Pancreas (tissue), 10 donors: Measurements from ENCODE around the gene EDEM2. TPM values are rescaled to one million over a fixed set of nuclear protein-coding genes. Genes with fewer than 3 reads are reported as not detected.

Source experiments
- ATAC-seq, 4 donors: fragments of 200-7000 bp; cut with Tn5 transposase; one replicate each; pipeline versions ENCODE4 v1.8.0 to v1.9.1; 2020; ENCODE audit warnings: mild to moderate bottlenecking in 4 of 4, moderate library complexity in 4 of 4
- DNase-seq, 6 donors: peaks; one replicate each; pipeline ENCODE4 v3.0.0-alpha.2; 2020
- FAIRE-seq: peaks from 2 replicates; lab custom pipeline; 2012; peaks lifted over from hg19 to GRCh38; lab: Jason Lieb, UNC
- H3K27ac ChIP-seq, 4 donors: fragments of 200-600 bp; sonication (generic); 1 replicate in 3 of 4; 2 replicates in 1 of 4; pipeline versions ENCODE4 v1.5.0 to v1.8.0; 2020
- H3K27me3 ChIP-seq, 4 donors: fragments of 200-600 bp; one replicate each; pipeline ENCODE4 v1.8.0; 2021
- H3K36me3 ChIP-seq, 3 donors: fragments of 200-600 bp; sonication (generic) in 1 of 3; one replicate each; pipeline versions ENCODE4 v1.5.0 to v1.8.0; 2020 to 2021
- H3K4me1 ChIP-seq, 3 donors: fragments of 200-600 bp; one replicate each; pipeline ENCODE4 v1.8.0; 2021
- H3K4me3 ChIP-seq, 4 donors: fragments of 200-600 bp; sonication (generic) in 2 of 4; one replicate each; pipeline versions ENCODE4 v1.5.0 to v1.8.0; 2020 to 2021
- H3K9me3 ChIP-seq, 4 donors: fragments of 200-600 bp; one replicate each; pipeline ENCODE4 v1.8.0; 2021
- WGBS, 2 donors: extraction: QIAGEN DNeasy Blood & Tissue Kit; methylation state at CpG; one replicate each; pipeline ENCODE4 v1.1.7; 2013; 5-methylcytosine and 5-hydroxymethylcytosine counted together
- intact Hi-C, 3 donors: fragments of 100-400 bp; cut with DNase I; formaldehyde crosslinking; loops; one replicate each; pipeline versions ENCODE4 v1.11.1 to v1.14.2; 2022
- polyA plus RNA-seq, 2 donors: library from polyadenylated mRNA; stranded (reverse); fragments of 200-250 nt; gene quantifications; one replicate each; pipeline ENCODE4 v1.2.3, GENCODE V29; 2013
- total RNA-seq, 6 donors: library from RNA; stranded (reverse); fragmentation: NEBNext Ultra II Directional in 4 of 6; extraction: Animal tissue kit (Norgen Biotek cat#: 25700) in 4 of 6; gene quantifications; one replicate each; pipeline versions ENCODE4 v1.2.1 to v1.2.4, GENCODE V29; 2021 to 2023
- TF ChIP-seq, protein P1 (sequence below), 4 donors: fragments of 200-600 bp; sonication (generic) in 3 of 4; IDR thresholded peaks; one replicate each; pipeline versions ENCODE4 v1.5.0 to v1.8.0; 2021; ENCODE audit warnings: antibody characterized with exemption in 4 of 4
- donor health status: healthy with polysubstance abuse.
- donor health status: DM: no; HTN: no; CAD: no; lungs with moderate emphysema.
- donor health status: DM: no; HTN: no; CAD: no.
- donor health status: control.
- donor health status: control.
- donor health status: Bipolar disorder and iron deficiency.
- donor health status: DM: yes; HTN: yes; CAD: no.
- donor health status: DM: no; HTN: no; CAD: no.
- donor health status: DM: no; HTN: no; CAD: no.
- donor health status: DM: yes; HTN: yes; CAD: no.

EDEM2 gene
- total and polyA plus RNA-seq, 8 donors = 12.5 to 31.5 (median 17.4) TPM

DNA sequence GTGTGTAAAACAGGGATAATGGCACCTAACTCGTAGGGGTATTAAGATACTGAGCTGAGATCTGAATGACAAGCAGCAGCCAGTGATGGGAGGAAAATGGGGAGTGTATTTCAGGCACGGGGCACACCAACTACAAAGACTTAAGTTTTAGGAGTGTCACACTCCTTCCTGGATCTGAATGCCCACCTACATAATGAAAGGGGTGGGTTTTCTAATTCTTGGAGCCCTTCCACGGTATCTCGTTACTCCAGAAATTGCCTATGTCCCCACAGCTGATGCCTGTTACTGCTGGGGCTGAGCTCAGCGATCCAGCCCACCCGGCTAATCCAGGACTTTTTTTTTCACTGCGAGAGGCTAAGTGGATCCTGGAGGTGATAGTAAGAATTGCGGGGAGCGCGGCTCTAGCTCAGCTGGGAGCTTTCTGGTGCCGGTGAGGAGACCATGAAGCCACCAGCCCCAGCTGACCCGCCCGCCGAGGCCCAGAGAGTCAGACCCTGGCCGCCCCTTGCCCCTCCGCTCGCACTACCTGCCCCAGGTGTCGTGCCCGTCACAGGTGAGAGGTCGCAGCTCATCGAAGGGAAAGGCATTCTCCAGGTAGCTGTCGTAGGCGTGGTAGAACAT is 727 bp downstream of the EDEM2 start:
- H3K4me3 ChIP-seq = peak overlapping the region; percentile 58 to 77 (median 66)
- FAIRE-seq (no peak), DNase-seq (peak in 5 of 6 donors; percentile 38 to 76 (median 53)), ATAC-seq (peak; percentile 30 to 43 (median 36))
- peaks cover 0 to 22% (median 4%) of the 10 kb centered on the region in 3 donors for H3K4me1 ChIP-seq
- intact Hi-C loops = no loop called here
- 1 to 2% methylated on average over 23 of the region's 23 CpGs for WGBS, 2 donors
- H3K36me3 ChIP-seq = peaks cover 0 to 6% (median 0%) of the 10 kb centered on the region in 3 donors
- H3K27ac ChIP-seq = peak overlapping the region; percentile 39 to 85 (median 74)
- H3K27me3 ChIP-seq = no peaks in the 10 kb centered on the region
- TF ChIP-seq, protein P1, sequence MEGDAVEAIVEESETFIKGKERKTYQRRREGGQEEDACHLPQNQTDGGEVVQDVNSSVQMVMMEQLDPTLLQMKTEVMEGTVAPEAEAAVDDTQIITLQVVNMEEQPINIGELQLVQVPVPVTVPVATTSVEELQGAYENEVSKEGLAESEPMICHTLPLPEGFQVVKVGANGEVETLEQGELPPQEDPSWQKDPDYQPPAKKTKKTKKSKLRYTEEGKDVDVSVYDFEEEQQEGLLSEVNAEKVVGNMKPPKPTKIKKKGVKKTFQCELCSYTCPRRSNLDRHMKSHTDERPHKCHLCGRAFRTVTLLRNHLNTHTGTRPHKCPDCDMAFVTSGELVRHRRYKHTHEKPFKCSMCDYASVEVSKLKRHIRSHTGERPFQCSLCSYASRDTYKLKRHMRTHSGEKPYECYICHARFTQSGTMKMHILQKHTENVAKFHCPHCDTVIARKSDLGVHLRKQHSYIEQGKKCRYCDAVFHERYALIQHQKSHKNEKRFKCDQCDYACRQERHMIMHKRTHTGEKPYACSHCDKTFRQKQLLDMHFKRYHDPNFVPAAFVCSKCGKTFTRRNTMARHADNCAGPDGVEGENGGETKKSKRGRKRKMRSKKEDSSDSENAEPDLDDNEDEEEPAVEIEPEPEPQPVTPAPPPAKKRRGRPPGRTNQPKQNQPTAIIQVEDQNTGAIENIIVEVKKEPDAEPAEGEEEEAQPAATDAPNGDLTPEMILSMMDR (IDR thresholded peaks at IDR 0.05) = no peak
- no peaks in the 10 kb centered on the region for H3K9me3 ChIP-seq

DNA sequence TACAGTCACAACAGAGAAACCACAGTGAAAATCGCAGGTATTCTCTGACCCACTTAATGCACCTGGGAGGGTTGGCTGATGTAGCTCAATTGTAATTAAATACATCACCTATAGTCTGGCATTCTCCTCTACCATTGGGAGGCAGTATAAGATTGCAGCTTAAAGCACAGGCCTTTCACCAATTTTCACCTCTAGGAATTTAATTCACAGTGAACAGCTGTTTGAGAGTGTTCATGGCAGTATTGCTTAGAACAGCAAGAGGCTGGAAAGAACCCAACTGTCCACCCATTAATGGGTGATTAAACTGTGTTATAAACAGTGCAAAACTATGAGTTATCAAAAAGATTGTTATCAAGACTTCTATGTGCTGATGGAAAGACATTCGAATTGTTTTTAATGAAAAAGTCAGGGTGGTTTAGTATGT is 2.0 kb downstream of the EDEM2 start:
- no peak for FAIRE-seq
- Histone ChIP-seq H3K27me3 (no peaks in the 10 kb centered on the region), H3K4me1 (peaks cover 0 to 19% (median 4%) of the 10 kb centered on the region in 3 donors), H3K36me3 (peaks cover 0 to 6% (median 0%) of the 10 kb centered on the region in 3 donors), H3K4me3 (peak overlapping the region in 1 of 4 donors; percentile 71), H3K9me3 (no peaks in the 10 kb centered on the region), H3K27ac (no peak overlapping the region)
- peak in 1 of 6 donors; percentile 31 for DNase-seq
- intact Hi-C loops = no loop called here
- WGBS, 2 donors = 26 to 27% methylated on average over 2 of the region's 2 CpGs
- TF ChIP-seq, protein P1 (IDR thresholded peaks at IDR 0.05) = peak in 3 of 4 donors; percentile 13 to 41 (median 14)
- ATAC-seq = peak in 3 of 4 donors; percentile 17 to 55 (median 34)

DNA sequence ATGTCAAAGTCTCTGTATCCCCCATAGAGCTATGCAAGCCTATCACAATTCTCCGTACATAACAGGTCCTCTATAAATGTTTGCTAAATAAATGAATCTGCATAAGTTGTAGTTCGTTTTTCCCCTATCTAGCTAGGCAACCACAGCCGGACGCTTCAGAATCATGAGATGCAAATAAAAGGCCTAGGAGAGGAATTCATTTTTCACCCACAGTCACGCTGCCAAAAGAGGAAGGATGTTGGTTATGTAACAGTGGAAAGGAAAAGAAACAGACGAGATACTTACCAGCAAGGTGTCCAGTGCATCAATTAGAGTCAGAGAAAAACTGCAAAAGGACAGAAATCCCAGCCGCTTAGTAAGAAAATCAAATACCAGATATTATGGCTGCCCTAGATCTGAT is 2.4 kb downstream of the EDEM2 start:
- 62 to 71% methylated on average over 7 of the region's 7 CpGs for WGBS, 2 donors
- Histone ChIP-seq H3K36me3 (peaks cover 0 to 10% (median 0%) of the 10 kb centered on the region in 3 donors), H3K27ac (no peak overlapping the region), H3K9me3 (no peaks in the 10 kb centered on the region), H3K27me3 (no peaks in the 10 kb centered on the region), H3K4me3 (no peak overlapping the region), H3K4me1 (peaks cover 0 to 19% (median 4%) of the 10 kb centered on the region in 3 donors)
- no peak for DNase-seq
- no peak for ATAC-seq
- TF ChIP-seq, protein P1 (IDR thresholded peaks at IDR 0.05) = no peak
- intact Hi-C loops = loop anchor here in 1 of 3 donors (5.0 kb wide), 1 partner anchor 63 kb away; no protein-coding TSS in a partner anchor
- FAIRE-seq = no peak

DNA sequence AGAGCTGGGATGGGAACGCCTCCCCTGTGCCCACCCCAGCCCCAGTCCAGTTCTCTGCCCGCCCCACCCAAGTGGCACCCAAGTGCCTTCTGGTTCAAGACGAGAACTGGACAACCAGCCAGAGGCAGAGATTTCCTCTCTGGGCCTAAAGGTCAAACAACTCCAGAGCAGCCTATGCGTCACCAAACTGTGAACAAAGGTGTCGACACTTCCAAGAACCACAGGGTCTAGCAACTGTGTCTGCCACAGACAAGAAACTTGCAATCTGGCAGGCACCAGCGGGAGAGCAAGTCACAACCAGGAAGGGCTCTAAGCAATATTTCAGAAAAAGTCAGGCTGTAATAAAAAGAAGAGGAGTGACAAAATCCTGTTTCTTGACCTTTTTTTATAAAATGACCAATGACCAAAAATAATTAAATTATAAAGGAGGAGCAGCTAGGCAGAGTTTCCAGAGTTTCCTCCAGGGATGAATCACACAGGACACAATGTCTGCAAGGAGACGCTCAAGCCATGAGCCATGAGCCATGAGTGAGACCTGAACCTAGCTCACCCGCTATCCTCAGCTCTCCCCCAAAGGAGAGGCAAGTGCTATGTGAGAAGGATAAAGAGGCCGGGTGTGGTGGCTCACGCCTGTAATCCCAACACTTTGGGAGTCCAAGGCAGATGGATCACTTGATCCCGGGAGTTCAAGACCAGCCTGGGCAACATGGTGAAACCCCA is 11.1 kb downstream of the EDEM2 start:
- no peak for FAIRE-seq
- Histone ChIP-seq H3K4me1 (peaks cover 0 to 10% (median 6%) of the 10 kb centered on the region in 3 donors), H3K27ac (no peak overlapping the region), H3K9me3 (no peaks in the 10 kb centered on the region), H3K4me3 (no peak overlapping the region), H3K27me3 (no peaks in the 10 kb centered on the region), H3K36me3 (peaks cover 0 to 56% (median 13%) of the 10 kb centered on the region in 3 donors)
- ATAC-seq = peak in 1 of 4 donors; percentile 51
- TF ChIP-seq, protein P1 (IDR thresholded peaks at IDR 0.05) = no peak
- DNase-seq = no peak
- WGBS, 2 donors = 90 to 92% methylated on average over 11 of the region's 11 CpGs
- intact Hi-C loops = no loop called here
